ENCODE measurements around the gene NMNAT2.

DNA sequence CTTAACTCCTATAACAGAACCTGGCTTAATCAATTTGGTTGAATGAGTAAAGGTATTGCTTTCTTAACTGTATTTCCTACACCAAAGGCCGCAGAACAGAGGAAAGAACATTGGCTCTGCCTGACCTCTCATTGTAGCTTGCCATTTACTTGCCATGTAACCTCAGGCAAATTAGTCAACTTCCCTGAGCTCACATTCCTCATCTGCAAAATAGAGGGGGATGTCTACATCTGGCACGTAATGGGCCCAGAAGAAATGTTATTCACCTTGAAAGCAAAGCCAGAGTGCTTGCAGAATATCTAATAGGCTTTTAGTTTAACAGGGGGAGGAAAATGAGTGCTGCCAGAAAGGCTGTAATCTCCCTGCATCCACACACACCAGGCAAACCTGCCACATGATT lies 187.8 kb downstream of the NMNAT2 start:
- TF ChIP-seq CTCF (IDR thresholded peaks at IDR 0.05; ENCODE audit: low read depth, low read length) (no peak), EZH2phosphoT487 (IDR thresholded peaks at IDR 0.05; ENCODE audit: low read depth) (no peak)

Measured in OCI-LY3 (cell line).